IMR-90 (cell line): ENCODE data around the gene SRCAP.

Source experiments
- CEBPB ChIP-seq: IDR thresholded peaks from 2 replicates; pipeline ENCODE4 v1.6.1; 2012; ENCODE audit warnings: low read depth, low read length, improper control_type of control experiment
- CHD1 ChIP-seq: IDR thresholded peaks from 2 replicates; pipeline ENCODE4 v1.6.1; 2012; ENCODE audit warnings: low read depth, low read length, improper control_type of control experiment
- CTCF ChIP-seq: conservative IDR thresholded peaks from 2 replicates; pipeline ENCODE4 v1.5.1; 2012; ENCODE audit warnings: mild to moderate bottlenecking, low read depth, low read length, improper control_type of control experiment
- ELK1 ChIP-seq: fragments of 150-350 bp; IDR thresholded peaks from 2 replicates; pipeline ENCODE4 v1.6.1; 2016; ENCODE audit warnings: low read depth, mild to moderate bottlenecking, low read length, moderate library complexity, borderline replicate concordance
- MAFK ChIP-seq: IDR thresholded peaks from 2 replicates; pipeline ENCODE4 v1.6.1; 2012; ENCODE audit warnings: low read depth, low read length, improper control_type of control experiment
- NFE2L2 ChIP-seq: fragments of 150-350 bp; IDR thresholded peaks from 2 replicates; pipeline ENCODE4 v1.6.1; 2016; ENCODE audit warnings: low read depth, mild to moderate bottlenecking, low read length
- POLR2A ChIP-seq: IDR thresholded peaks from 2 replicates; pipeline ENCODE4 v1.6.1; 2012; ENCODE audit warnings: mild to moderate bottlenecking, low read depth, low read length
- RAD21 ChIP-seq: IDR thresholded peaks from 2 replicates; pipeline ENCODE4 v1.6.1; 2012; ENCODE audit warnings: low read length, improper control_type of control experiment
- RFX5 ChIP-seq: IDR thresholded peaks from 2 replicates; pipeline ENCODE4 v1.8.0; 2012; ENCODE audit warnings: low read depth, mild to moderate bottlenecking, low read length, moderate library complexity
- SMC3 ChIP-seq: fragments of 150-350 bp; IDR thresholded peaks from 2 replicates; pipeline ENCODE4 v1.6.1; 2016; ENCODE audit warnings: low read depth, mild to moderate bottlenecking, antibody characterized with exemption, low read length, moderate library complexity
- USF2 ChIP-seq: fragments of 150-350 bp; IDR thresholded peaks from 2 replicates; pipeline ENCODE4 v1.6.1; 2017; ENCODE audit warnings: mild to moderate bottlenecking, antibody characterized with exemption, low read length, low read depth

- TF ChIP-seq CTCF (no peak), SMC3 (no peak), RFX5 (no peak), RAD21 (no peak), USF2 (no peak), POLR2A (no peak), ELK1 (no peak), CEBPB (no peak), CHD1 (no peak), MAFK (no peak), NFE2L2 (no peak)
These were observed 67.4 kb downstream of the SRCAP start for GRCh38 chr16:30766206-30766932.
